Neural progenitor cell (in vitro differentiated cells): ENCODE data around the gene CTDP1.
A peak's percentile ranks its signal among the peaks of the same experiment; 100 is the strongest.

Source experiments
- CTCF ChIP-seq: fragments of 200-600 bp; sonication (generic); IDR thresholded peaks from 2 replicates; pipeline ENCODE4 v1.5.1; 2017; ENCODE audit warnings: antibody characterized with exemption, mild to moderate bottlenecking
- EZH2 ChIP-seq: fragments of 200-600 bp; sonication (generic); IDR thresholded peaks from 2 replicates; pipeline ENCODE4 v1.6.1; 2017; ENCODE audit warnings: antibody characterized with exemption, mild to moderate bottlenecking, moderate library complexity

DNA sequence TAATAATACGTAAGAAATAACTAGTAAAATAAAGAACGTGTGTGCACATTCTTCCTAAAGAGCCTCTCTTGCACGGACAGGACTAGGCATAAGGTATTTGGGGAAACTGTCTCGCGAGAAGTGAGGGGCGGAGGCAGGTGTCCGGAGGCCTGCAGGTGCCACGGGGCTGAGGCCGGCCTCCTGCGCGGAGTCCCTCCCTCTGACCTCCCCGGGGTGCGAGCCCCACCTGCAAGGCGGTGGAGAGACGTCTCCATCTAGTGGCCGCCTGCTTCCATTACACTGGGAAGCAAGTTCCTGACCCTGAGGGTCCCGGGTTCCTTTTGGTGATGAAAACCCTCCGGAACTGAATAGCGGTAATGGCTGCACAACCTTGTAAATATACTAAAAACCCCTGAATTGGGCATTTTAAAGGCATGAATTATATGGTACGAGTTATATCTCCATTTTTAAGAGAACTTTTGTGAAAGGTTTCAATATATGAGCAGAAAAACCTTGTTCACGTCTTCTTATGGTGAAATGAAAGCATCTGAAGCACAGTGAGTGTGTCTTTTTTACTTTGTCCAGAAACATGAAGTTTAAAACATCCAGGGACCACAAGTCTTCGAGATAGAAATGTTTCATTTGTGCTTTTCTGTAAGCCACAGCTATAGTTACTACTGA is 35.5 kb upstream of the CTDP1 start:
- TF ChIP-seq CTCF = peak; percentile 97
- no peak for TF ChIP-seq EZH2
